ENCODE results near the gene FAXC.

DNA sequence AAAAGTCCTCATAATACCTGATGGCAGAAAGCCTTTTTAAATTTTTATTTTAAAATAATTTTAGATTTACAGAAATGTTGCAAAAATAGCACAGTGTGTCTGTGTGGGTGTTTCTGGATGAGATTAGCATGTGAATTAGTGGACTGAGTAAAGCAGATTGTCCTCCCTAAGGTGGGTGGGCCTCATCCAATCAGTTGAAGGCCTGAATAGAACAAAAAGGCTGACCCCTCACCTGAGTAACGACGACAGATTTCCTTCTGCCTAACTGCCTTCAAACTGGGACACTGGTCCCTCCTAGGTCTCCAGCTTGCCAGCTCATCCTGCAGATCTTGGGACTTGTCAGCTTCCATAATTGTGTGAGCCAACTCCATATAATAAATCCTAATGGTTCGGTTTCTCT, 54.2 kb downstream of the FAXC start:
- TF ChIP-seq POLR2A (IDR thresholded peaks at IDR 0.05) (no peak), CTCF (IDR thresholded peaks at IDR 0.05 in 4 of 5, conservative IDR thresholded peaks at IDR 0.05 in 1 of 5) (no peak)
